ENCODE measurements around the gene PDC.
"Not testable (repeated sequence)": the region's sequence is repeated elsewhere in the genome, so short reads cannot be mapped to it uniquely, and the experiment has no call there.

The PDC gene

GRCh38 chr1:186418503-186418902 lies 42.4 kb downstream of the PDC start:
- H3K27me3 ChIP-seq (ENCODE audit: control insufficient read depth in 5 of 5, insufficient read depth in 4 of 5, low read length in 5 of 5) = no peaks in the 10 kb centered on the region
- peaks cover 0 to 2% (median 0%) of the 10 kb centered on the region in 5 donors for H3K4me1 ChIP-seq (ENCODE audit: control insufficient read depth in 5 of 5, insufficient read depth in 5 of 5, low read length in 5 of 5)
- peaks cover 18 to 32% (median 21%) of the 10 kb centered on the region in 5 donors for H3K36me3 ChIP-seq (ENCODE audit: control insufficient read depth in 5 of 5, insufficient read depth in 5 of 5, low read length in 5 of 5)
- H3K9me3 ChIP-seq (ENCODE audit: control insufficient read depth in 5 of 5, low read length in 5 of 5) = no peaks in the 10 kb centered on the region
- H3K4me3 ChIP-seq (ENCODE audit: low read depth in 1 of 5, low read length in 5 of 5) = no peak overlapping the region
- H3K9ac ChIP-seq (ENCODE audit: low read length in 5 of 5) = no peak overlapping the region
- no peak overlapping the region for H3K27ac ChIP-seq (ENCODE audit: low read depth, low read length)

DNA sequence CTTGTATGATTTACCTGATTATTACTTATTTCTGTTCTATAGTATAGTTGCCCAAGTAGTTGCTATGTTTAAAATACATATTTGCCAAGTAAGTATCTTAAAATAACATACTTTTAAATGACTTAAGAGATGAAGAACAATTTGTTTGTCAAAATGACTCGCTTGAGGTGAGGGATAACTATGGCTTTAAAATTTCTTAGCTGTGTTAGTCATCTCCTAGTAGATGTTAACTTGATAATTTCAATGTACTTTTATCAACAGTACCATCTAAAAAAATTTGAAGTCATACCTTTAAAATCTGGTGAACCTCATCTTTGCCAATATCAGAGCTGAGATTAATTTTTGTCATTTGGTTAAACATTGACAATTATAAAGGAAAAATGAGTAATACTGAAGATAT lies 47.6 kb downstream of the PDC start:
- no peaks in the 10 kb centered on the region for H3K4me1 ChIP-seq (ENCODE audit: control insufficient read depth in 5 of 5, insufficient read depth in 5 of 5, low read length in 5 of 5)
- no peaks in the 10 kb centered on the region for H3K27me3 ChIP-seq (ENCODE audit: control insufficient read depth in 5 of 5, insufficient read depth in 4 of 5, low read length in 5 of 5)
- no peak overlapping the region for H3K9ac ChIP-seq (ENCODE audit: low read length in 5 of 5)
- no peak overlapping the region for H3K27ac ChIP-seq (ENCODE audit: low read depth, low read length)
- no peak overlapping the region for H3K4me3 ChIP-seq (ENCODE audit: low read depth in 1 of 5, low read length in 5 of 5)
- H3K36me3 ChIP-seq (ENCODE audit: control insufficient read depth in 5 of 5, insufficient read depth in 5 of 5, low read length in 5 of 5) = peaks cover 16 to 35% (median 19%) of the 10 kb centered on the region in 5 donors
- H3K9me3 ChIP-seq (ENCODE audit: control insufficient read depth in 5 of 5, low read length in 5 of 5) = no peaks in the 10 kb centered on the region

GRCh38 chr1:186409091-186409490 lies 51.8 kb downstream of the PDC start:
- Histone ChIP-seq H3K9ac (ENCODE audit: low read length in 5 of 5) (no peak overlapping the region), H3K4me1 (ENCODE audit: control insufficient read depth in 5 of 5, insufficient read depth in 5 of 5, low read length in 5 of 5) (no peaks in the 10 kb centered on the region), H3K27me3 (ENCODE audit: control insufficient read depth in 5 of 5, insufficient read depth in 4 of 5, low read length in 5 of 5) (no peaks in the 10 kb centered on the region), H3K4me3 (ENCODE audit: low read depth in 1 of 5, low read length in 5 of 5) (no peak overlapping the region), H3K9me3 (ENCODE audit: control insufficient read depth in 5 of 5, low read length in 5 of 5) (no peaks in the 10 kb centered on the region), H3K27ac (ENCODE audit: low read depth, low read length) (no peak overlapping the region), H3K36me3 (ENCODE audit: control insufficient read depth in 5 of 5, insufficient read depth in 5 of 5, low read length in 5 of 5) (peaks cover 31 to 61% (median 43%) of the 10 kb centered on the region in 5 donors)

GRCh38 chr1:186404454-186405051 lies 56.4 kb downstream of the PDC start:
- H3K4me3 ChIP-seq (ENCODE audit: low read depth in 1 of 5, low read length in 5 of 5) = no peak overlapping the region
- H3K9ac ChIP-seq (ENCODE audit: low read length in 5 of 5) = no peak overlapping the region
- peaks cover 25 to 63% (median 47%) of the 10 kb centered on the region in 5 donors for H3K36me3 ChIP-seq (ENCODE audit: control insufficient read depth in 5 of 5, insufficient read depth in 5 of 5, low read length in 5 of 5)

GRCh38 chr1:186403632-186404031 lies 57.3 kb downstream of the PDC start:
- H3K36me3 ChIP-seq (ENCODE audit: control insufficient read depth in 5 of 5, insufficient read depth in 5 of 5, low read length in 5 of 5) = peaks cover 30 to 60% (median 50%) of the 10 kb centered on the region in 5 donors

More at GRCh38 chr1:186404454-186405051, 56.4 kb downstream of the PDC start:
- Histone ChIP-seq H3K27me3 (ENCODE audit: control insufficient read depth in 5 of 5, insufficient read depth in 4 of 5, low read length in 5 of 5) (no peaks in the 10 kb centered on the region), H3K9me3 (ENCODE audit: control insufficient read depth in 5 of 5, low read length in 5 of 5) (no peaks in the 10 kb centered on the region), H3K27ac (ENCODE audit: low read depth, low read length) (no peak overlapping the region), H3K4me1 (ENCODE audit: control insufficient read depth in 5 of 5, insufficient read depth in 5 of 5, low read length in 5 of 5) (no peaks in the 10 kb centered on the region)

DNA sequence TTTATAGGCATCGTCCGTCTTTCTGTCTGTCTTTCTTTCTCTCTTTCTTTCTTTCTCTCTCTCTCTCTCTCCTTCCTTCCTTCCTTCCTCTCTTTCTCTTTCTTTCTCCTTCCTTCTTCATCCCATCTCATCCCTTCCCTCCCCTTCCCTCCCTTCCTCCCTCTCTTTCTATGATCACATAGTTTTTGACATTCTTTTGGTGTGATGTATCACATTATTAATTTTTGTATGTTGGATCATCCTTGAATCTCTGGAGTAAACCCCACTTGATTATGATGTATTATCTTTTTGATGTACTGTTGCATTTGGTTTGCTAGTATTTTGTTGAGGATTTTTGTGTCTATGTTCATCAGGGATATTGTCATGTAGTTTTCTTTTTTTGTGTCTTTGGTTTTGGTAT lies 59.5 kb downstream of the PDC start:
- not testable (repeated sequence) for H3K9ac ChIP-seq (ENCODE audit: low read length in 5 of 5); H3K27ac ChIP-seq (ENCODE audit: low read depth, low read length); H3K4me1 ChIP-seq (ENCODE audit: control insufficient read depth in 5 of 5, insufficient read depth in 5 of 5, low read length in 5 of 5); H3K9me3 ChIP-seq (ENCODE audit: control insufficient read depth in 5 of 5, low read length in 5 of 5); H3K4me3 ChIP-seq (ENCODE audit: low read depth in 1 of 5, low read length in 5 of 5); H3K27me3 ChIP-seq (ENCODE audit: control insufficient read depth in 5 of 5, insufficient read depth in 4 of 5, low read length in 5 of 5)
- H3K36me3 ChIP-seq (ENCODE audit: control insufficient read depth in 5 of 5, insufficient read depth in 5 of 5, low read length in 5 of 5) = peaks cover 26 to 58% (median 50%) of the 10 kb centered on the region in 5 donors

More at GRCh38 chr1:186403632-186404031, 57.3 kb downstream of the PDC start:
- Histone ChIP-seq H3K27ac (ENCODE audit: low read depth, low read length) (no peak overlapping the region), H3K4me1 (ENCODE audit: control insufficient read depth in 5 of 5, insufficient read depth in 5 of 5, low read length in 5 of 5) (no peaks in the 10 kb centered on the region), H3K9ac (ENCODE audit: low read length in 5 of 5) (no peak overlapping the region), H3K4me3 (ENCODE audit: low read depth in 1 of 5, low read length in 5 of 5) (no peak overlapping the region), H3K9me3 (ENCODE audit: control insufficient read depth in 5 of 5, low read length in 5 of 5) (no peaks in the 10 kb centered on the region), H3K27me3 (ENCODE audit: control insufficient read depth in 5 of 5, insufficient read depth in 4 of 5, low read length in 5 of 5) (no peaks in the 10 kb centered on the region)

Data from subcutaneous abdominal adipose tissue (tissue), 5 donors.